ENCODE data around the gene TUBG1. TPM values are rescaled to one million over a fixed set of nuclear protein-coding genes. Genes with fewer than 3 reads are reported as not detected.
A peak's percentile ranks its signal among the peaks of the same experiment; 100 is the strongest.

TUBG1 gene
- total RNA-seq, 1 experiment from 2014 or later = 69.8 TPM

DNA sequence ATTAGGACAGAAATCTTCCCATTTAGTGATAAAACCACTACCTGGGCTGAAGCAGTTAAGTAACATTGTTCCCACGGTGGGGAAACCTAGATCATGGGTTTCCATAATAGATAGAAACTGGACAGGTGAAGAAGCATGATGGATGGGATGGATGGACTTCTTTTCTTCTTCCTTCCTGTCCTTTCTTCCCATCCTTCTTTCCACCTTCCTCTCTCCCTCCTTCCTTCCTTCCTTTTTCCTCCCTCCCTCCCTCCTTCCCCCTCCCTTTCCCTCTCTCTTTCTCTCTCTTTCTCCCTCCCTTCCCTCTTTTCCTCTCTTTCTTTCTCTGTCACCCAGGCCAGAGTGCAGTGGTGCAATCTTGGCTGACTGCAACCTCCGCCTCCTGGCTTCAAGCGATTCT lies 35.0 kb upstream of the TUBG1 start:
- Histone ChIP-seq H3K36me3 (peaks cover 71% of the 10 kb centered on the region), H3K4me3 (no peak overlapping the region)

DNA sequence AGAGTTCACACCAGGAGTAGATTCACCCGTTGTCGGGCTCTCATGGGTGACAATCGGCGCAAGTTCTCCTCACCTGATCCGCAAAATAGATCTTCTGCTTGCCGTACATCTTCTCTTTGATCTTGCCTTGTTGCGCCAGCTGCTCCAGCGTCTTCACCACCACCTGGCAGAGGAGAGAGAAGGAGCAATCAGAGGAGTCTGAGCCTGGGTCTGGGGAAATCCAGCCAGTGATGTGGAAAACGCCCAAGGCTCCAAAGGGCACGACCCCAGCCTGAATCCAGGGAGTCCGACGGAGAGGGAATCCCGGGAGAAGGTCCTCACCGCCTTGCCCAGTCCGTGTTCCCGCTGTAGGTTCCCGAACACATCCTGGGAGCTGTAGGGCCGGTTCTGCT lies 32.3 kb upstream of the TUBG1 start:
- H3K4me3 ChIP-seq = peak overlapping the region; percentile 93
- H3K36me3 ChIP-seq = peaks cover 61% of the 10 kb centered on the region
- H3K27me3 ChIP-seq = no peaks in the 10 kb centered on the region
- H3K9me3 ChIP-seq = no peaks in the 10 kb centered on the region
- no peak for DNase-seq

More for the DNA sequence above, 35.0 kb upstream of the TUBG1 start:
- Histone ChIP-seq H3K9me3 (no peaks in the 10 kb centered on the region), H3K27me3 (no peaks in the 10 kb centered on the region)
- DNase-seq = no peak

DNA sequence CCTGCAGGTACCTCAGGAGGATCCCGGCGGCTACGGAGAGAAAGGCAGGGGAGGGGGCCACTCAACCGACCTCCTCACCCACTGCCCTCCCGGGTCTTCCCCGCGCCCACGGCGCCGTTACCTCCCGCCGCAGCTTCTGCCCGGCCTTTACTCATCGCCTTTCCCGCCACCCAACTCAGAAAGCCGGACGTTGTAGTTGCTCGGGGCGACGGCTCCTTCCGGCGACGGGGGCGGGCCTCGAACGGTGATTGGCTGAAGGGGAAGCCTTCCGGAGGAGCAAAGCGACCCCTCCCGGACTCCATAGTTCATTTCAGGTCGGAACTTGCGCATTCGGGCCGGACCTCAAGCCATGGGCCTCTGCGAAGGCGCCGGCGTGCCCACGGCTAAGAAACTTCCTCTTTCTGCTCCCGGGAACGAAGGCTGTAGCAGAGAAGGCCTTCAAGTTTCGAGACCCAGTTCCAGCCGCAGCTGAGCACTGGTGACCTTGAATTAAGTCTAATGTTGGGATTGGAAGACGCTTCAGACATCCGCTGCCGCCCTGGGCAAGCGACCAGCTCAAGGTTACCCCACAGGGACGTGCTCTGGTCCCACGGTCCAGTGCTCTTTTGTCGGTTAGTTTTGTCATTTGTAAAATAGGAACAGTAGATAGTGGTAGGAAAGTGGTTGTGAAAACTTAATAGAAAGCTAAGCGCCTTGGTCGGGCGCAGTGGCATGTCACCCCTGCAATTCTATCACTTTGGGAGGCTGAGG lies 31.8 kb upstream of the TUBG1 start, which contains the start of gene PSMC3IP:
TSS of gene PSMC3IP (minus strand) at position 198 of the 750 bp plus-strand sequence. CDS start at position 155, 43 bp downstream.
- Histone ChIP-seq H3K4me3 (peak within 1 kb of the TSS; percentile 93), H3K27me3 (no peaks in the 10 kb centered on the region), H3K9me3 (no peaks in the 10 kb centered on the region), H3K36me3 (peaks cover 62% of the 10 kb centered on the region)
- peak; percentile 97 for DNase-seq

DNA sequence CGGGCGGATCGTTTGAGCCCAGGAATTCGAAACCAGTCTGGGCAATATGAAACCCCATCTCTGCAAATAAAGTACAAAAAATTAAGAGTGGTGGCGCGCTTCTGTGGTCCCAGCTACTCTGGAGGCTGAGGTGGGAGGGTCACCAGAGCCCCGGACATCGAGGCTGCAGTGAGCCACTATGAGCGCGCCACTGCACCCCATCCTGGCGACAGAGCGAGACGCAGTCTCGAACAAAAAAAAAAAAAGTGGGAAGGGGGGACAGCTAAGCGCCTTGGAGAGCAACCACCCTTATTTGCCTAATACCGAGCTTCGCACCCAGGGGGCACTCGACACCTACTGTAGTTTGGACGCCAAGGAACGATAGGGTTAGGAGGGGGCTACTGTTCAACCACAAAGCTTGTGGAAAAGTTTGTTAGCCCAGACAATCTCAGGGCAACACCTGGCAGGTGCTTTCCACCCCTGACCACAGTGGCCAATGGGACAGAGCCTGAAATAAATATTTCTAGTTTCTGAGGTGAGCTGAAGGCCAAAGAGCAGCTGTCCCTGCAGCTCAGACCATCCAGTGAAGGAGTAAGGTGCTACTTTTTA lies 31.1 kb upstream of the TUBG1 start:
- peak; percentile 73 for DNase-seq
- H3K4me3 ChIP-seq = peak overlapping the region; percentile 93
- peaks cover 60% of the 10 kb centered on the region for H3K36me3 ChIP-seq
- H3K27me3 ChIP-seq = no peaks in the 10 kb centered on the region
- H3K9me3 ChIP-seq = no peaks in the 10 kb centered on the region

DNA sequence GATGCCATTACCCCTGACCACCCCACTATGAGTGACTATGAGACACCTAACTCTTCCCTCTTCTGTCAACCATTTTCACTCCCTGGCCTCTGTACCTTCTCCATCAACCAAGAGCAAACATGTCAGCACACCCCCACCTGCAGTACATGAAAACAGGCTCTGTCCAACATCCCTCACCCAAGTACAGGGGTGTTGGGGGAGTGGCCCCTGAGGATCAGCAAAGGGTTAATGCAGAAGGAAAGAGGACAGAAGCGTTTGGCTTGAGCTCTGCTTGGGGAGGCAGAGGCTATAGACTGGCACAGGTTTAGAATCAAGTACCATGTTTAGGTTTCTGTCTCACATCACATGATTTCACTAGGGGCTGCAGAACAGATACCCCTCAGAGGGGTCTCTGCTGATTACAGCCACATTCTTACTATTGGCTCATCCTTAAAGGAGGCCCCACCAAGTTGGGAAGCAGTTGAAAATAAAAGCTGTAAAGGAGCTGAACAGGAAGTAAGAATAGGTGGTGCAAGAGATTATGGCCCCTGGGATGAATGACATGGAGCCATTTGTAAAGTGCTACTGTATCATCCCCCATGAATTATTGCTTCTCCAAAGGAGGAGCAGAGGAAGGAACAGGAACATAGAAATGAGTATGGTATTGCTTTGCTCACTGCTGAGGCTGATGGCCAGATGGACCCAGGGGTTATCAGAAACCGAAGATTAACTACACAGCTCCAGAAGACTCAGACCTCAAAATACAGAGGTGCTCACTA lies 29.5 kb upstream of the TUBG1 start:
- Histone ChIP-seq H3K27me3 (no peaks in the 10 kb centered on the region), H3K9me3 (no peaks in the 10 kb centered on the region), H3K4me3 (no peak overlapping the region), H3K36me3 (peaks cover 57% of the 10 kb centered on the region)
- no peak for DNase-seq

DNA sequence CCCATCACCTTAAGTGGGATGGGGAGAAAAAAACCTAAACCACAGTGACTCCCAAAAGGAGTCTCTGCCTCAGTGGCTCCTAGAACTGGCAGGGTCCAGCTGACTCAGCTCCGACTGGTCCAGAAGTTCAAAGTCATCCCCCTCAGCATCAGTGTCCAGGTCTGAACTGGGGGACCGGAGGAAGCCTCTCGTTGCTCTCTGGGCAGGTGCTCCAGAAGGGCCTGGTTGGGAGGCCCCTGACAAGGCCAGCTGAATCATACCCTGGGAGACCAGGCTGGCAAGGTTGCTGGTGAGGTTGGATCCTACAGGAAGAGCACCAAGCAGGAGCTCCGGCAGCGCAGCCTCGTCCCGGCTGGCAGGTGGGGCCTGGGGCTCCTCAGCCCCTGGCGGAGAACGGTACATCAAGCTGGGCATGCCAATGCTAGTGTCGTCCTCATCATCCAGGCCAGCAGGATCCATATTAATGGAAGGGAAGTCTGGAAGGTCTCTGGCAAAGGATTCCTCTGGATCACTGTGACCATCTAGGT lies 27.7 kb upstream of the TUBG1 start:
- no peak overlapping the region for H3K4me3 ChIP-seq
- peaks cover 61% of the 10 kb centered on the region for H3K36me3 ChIP-seq
- H3K9me3 ChIP-seq = no peaks in the 10 kb centered on the region
- no peak for DNase-seq
- H3K27me3 ChIP-seq = no peaks in the 10 kb centered on the region

DNA sequence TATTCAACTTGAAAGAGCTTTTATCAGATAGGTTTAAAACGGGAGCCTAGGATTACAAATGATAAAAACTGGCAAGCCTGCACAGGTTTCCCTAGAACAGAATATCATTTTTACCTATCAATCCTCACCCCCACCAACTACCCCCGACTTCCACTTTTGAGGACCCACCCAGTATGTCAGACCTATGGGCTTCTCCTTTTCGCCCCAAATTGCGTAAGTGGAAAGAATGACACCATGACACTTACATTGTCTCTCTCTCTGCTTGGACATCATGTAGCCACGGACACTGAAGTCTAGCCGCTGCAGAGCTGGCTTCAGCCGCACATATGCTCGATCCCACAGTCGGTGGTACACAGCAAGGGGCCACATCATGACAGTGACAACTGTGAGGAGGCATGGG lies 24.6 kb upstream of the TUBG1 start:
- Histone ChIP-seq H3K4me3 (no peak overlapping the region), H3K36me3 (peaks cover 69% of the 10 kb centered on the region), H3K27me3 (no peaks in the 10 kb centered on the region), H3K9me3 (no peaks in the 10 kb centered on the region)
- no peak for DNase-seq

DNA sequence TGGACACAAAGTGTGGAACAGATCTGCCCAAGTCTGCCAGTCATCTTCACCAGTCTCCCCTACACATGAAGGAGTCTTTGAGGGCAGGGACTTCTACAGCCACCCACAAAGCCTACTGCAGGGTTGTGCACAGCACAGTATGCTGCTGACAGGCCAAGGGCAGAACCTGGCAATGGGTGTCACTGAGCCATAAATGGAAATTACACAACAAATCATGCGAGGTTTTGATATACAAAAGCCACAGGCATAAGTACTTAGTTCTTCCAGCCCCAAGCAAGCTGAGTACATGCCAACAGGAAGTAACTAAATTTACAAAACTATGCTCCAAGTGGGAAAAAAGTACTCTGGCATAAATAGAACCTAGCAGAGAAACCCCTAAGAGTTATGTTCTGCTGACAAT lies 24.1 kb upstream of the TUBG1 start:
- Histone ChIP-seq H3K4me3 (no peak overlapping the region), H3K9me3 (no peaks in the 10 kb centered on the region), H3K27me3 (no peaks in the 10 kb centered on the region), H3K36me3 (peaks cover 71% of the 10 kb centered on the region)
- DNase-seq = no peak

DNA sequence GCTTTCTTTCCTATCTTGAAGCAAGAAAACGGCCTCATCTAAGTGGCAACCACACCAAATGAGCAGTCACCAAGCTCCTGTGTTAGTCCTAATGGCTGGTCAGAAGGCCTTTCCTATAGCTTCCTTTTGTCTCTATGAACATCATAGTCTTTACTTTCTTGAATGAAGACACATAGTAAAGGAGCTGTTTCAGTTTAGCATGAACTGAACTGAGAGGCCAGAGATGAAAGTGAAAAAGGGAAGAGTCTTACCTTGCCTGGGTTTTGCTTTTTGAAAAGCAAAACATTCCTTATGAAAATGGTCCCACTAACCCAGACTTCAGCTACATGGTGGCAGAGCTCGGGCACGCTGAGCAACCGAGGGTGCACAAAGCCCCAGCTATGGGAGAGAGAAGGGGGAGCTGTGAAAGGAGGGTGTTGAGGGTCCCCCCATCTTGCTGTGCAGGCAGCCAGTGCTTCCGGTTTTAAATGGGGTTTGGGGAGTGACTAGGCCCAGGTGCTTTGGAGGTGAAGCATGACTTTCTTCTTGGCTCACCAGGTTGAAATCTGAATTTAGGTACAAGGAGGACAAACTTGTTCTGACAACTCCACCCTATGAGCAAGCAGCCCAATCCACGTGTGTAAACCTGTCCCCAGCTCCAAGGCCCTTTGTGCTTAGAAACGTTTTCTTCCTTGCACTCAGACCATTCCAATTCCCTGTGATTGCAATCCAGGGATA lies 22.8 kb upstream of the TUBG1 start:
- peaks cover 69% of the 10 kb centered on the region for H3K36me3 ChIP-seq
- no peak for DNase-seq

DNA sequence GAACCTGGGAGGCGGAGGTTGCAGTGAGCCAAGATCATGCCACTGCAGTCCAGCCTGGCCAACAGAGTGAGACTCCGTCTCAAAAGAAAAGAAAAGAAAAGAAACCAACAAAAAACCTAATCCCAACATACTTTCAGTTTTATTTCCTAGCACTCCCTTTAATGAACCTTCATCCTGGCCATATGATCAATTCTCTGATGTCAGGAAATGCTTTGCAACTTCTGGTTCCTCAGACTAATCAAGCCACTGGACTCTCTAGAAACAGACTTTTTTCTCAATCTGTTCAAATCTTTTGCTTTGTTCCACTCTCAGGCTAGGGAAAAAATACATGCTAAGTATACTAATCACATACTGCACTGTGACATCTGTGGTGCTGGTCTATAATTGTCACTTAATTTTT lies 18.6 kb upstream of the TUBG1 start:
- H3K4me3 ChIP-seq = no peak overlapping the region

More for the DNA sequence above, 22.8 kb upstream of the TUBG1 start:
- H3K27me3 ChIP-seq = no peaks in the 10 kb centered on the region
- no peak overlapping the region for H3K4me3 ChIP-seq
- no peaks in the 10 kb centered on the region for H3K9me3 ChIP-seq

DNA sequence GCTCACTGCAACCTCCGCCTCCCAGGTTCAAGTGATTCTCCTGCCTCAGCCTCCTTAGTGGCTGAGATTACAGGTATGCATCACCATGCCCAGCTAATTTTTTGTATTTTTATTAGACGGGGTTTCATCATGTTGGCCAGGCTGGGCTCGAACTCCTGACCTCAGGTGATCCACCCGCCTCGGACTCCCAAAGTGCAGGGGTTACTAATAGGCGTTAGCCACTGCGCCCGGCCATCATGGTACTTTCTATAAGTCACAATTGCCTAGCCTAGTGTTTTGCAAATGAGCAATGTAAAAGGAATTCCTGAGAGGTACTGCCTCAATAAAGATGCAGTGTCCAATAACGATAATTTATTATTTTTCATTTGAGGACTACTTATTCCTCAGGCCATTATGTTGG lies 18.1 kb upstream of the TUBG1 start:
- Histone ChIP-seq H3K4me3 (no peak overlapping the region), H3K9me3 (no peaks in the 10 kb centered on the region), H3K27me3 (no peaks in the 10 kb centered on the region)

More for the DNA sequence above, 18.6 kb upstream of the TUBG1 start:
- H3K27me3 ChIP-seq = no peaks in the 10 kb centered on the region
- no peaks in the 10 kb centered on the region for H3K9me3 ChIP-seq
- no peak for DNase-seq
- H3K36me3 ChIP-seq = peaks cover 33% of the 10 kb centered on the region

DNA sequence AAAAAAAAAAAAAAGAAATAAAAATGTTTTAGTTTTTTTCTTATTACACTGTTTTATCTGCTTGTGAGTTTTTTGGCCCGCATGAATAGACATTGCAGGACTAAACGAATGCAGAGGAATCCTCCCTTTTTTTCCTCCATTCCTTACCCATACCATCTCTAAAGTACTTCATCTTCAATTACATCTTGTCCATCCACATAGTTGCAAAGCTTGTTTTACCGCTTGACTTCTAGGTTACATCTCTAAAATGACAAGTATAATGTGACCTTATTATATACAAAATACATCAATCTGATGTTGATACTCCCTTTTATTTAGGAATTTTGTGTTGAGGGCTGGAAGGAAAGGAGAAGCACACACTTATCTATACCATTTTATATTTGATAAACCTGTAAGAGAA lies 13.1 kb upstream of the TUBG1 start:
- H3K9me3 ChIP-seq = no peaks in the 10 kb centered on the region

More for the DNA sequence above, 18.1 kb upstream of the TUBG1 start:
- no peak for DNase-seq
- peaks cover 30% of the 10 kb centered on the region for H3K36me3 ChIP-seq

DNA sequence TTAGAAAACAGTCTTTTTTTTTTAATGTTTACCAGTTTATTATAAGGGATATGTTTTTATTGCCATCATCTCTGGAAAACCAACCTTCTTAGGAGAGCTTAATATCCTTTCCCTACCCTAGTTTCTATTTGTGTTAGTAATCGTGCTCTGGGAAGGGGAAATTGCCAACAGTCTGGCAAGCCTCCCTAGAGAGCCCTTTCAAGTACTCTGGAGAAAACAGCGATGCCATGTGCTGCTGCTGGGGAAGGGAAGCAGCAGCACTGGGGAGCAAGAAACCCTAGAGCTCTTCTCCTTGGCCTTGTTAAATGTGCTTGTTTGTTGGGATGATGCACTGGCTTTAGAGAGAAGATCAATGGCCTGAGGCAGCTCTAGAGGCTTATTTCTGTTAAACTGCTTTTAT lies 10.6 kb upstream of the TUBG1 start:
- no peaks in the 10 kb centered on the region for H3K27me3 ChIP-seq
- DNase-seq = no peak
- no peak overlapping the region for H3K4me3 ChIP-seq
- peaks cover 5% of the 10 kb centered on the region for H3K36me3 ChIP-seq
- H3K9me3 ChIP-seq = no peaks in the 10 kb centered on the region

More for the DNA sequence above, 13.1 kb upstream of the TUBG1 start:
- no peak for DNase-seq
- Histone ChIP-seq H3K4me3 (no peak overlapping the region), H3K27me3 (no peaks in the 10 kb centered on the region), H3K36me3 (no peaks in the 10 kb centered on the region; the same call in none of the 2 replicates)

DNA sequence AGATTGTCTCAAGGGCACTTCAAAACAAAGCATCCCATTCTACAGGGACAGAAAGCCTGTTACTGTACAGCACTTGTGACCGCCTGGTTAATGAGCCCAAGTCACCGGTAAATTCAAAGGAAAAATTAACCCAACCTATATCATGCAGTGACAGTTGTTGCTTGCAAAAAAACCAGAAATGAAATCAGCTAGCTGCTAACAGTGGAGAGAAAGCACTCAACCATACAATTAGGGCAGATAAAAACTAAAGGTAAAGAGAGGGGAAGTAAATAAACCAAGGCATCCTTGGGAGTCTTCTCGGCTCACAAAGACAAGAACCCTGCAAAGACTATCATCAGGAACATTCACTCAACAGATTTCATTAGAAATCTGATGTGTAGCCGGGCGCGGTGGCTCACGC lies 6.2 kb upstream of the TUBG1 start:
- Histone ChIP-seq H3K9me3 (no peaks in the 10 kb centered on the region), H3K36me3 (peaks cover 5% of the 10 kb centered on the region), H3K27me3 (no peaks in the 10 kb centered on the region), H3K4me3 (no peak overlapping the region)
- no peak for DNase-seq

DNA sequence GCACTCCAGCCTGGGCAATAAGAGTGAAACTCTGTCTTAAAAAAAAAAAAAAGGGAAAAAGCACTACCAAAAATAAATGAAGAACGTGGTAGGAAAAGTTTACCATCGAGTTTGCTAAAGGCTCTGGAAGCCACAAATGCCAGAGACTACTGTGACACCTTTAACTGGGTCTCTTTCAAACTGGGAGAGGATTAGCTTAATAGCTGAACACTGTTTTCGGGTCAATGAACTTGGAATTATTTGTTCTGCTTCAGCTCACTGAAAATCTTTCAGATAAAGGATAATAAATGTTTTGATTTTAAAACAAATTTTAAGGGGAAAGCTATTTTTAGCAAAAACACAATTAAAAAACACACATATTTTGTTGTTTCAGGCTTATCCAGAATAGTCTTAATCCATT lies 1.7 kb upstream of the TUBG1 start:
- H3K4me3 ChIP-seq = peak overlapping the region; percentile 91
- H3K27me3 ChIP-seq = no peaks in the 10 kb centered on the region
- no peaks in the 10 kb centered on the region for H3K9me3 ChIP-seq
- H3K36me3 ChIP-seq = peaks cover 29% of the 10 kb centered on the region
- DNase-seq = no peak

DNA sequence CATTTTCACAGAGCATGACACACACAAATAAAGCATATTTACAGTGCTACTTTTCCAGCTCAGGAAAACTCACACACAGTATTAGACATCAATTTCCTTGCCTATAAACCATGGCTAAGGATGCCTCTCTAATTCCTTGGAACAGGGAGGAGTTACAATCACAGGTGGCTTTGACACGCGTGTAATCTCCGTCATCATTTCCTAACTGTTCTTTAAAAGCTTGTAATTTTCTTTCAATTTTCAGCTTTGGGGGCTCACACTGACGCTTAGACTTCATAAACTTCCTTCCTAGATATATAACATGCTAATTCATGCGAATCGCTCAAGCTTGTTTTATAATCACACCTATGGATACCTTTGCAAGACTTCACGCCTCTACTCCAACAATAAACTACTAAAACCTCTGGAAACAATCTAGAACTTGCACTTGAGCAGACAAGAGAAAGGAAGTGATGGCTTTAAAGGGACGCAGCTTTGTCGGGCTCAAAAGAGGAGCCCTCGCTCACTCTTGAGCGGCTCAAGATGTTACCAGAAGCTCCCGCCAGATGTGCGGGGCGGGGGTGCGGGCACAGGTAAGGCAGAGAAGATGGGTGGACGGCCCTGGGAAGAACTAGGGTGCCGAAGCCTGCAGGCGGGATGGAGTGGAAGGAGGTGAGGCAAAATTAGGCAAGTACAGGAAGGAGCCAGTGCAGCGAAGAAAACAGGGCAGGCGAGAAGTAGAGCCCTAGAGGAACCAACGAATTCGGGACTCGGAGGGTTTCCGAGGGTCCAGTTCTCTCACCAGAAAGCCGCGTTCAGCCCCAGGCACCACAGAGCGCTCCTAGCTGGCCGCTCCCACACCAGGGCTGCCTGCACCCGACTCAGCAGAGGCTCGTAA lies 940 bp upstream of the TUBG1 start:
- peak overlapping the region; percentile 91 for H3K4me3 ChIP-seq
- DNase-seq = no peak
- peaks cover 32% of the 10 kb centered on the region for H3K36me3 ChIP-seq
- H3K27me3 ChIP-seq = no peaks in the 10 kb centered on the region
- H3K9me3 ChIP-seq = no peaks in the 10 kb centered on the region
